OCI-LY3 (cell line): ENCODE data around the gene CARNS1.

Experiments used
- CTCF ChIP-seq: fragments of 200-600, 300-600 bp; sonication (generic); IDR thresholded peaks from 2 replicates; pipeline ENCODE4 v1.5.1; 2014; ENCODE audit warnings: antibody characterized with exemption, low read length, low read depth
- EZH2phosphoT487 ChIP-seq: fragments of 200-600 bp; shearing (Covaris generic); IDR thresholded peaks from 2 replicates; pipeline ENCODE4 v1.6.1; 2018; ENCODE audit warnings: antibody characterized with exemption, mixed run types, low read depth

- no peak for TF ChIP-seq EZH2phosphoT487
- no peak for TF ChIP-seq CTCF
Observed at GRCh38 chr11:67366961-67367760, 48.3 kb upstream of the CARNS1 start.
